ENCODE results near the gene POLR3E. TPM values are rescaled to one million over a fixed set of nuclear protein-coding genes. Genes with fewer than 3 reads are reported as not detected.

The POLR3E gene
- total RNA-seq, 1 experiment from 2014 or later, result 65.0 TPM

DNA sequence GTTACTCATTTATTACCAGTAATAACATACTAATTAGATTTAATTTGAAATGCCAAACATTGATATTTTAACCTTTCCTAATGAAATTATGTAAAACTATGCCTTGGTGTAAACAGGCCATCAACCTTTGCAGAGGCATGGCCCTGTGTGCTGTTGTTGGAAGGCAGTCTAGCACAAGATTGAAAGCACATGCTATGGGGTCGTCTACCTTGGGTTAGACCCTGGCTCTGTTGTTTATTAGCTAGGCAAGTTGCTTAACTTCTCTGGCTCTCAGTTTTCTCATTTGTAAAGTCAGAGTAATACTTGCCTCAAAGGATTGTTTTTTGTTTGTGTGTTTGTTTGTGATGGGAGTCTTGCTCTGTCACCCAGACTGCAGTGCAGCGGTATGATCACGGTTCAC is 86.6 kb downstream of the POLR3E start:
- Histone ChIP-seq H3K9me2 (ENCODE audit: insufficient read depth) (no peaks in the 10 kb centered on the region), H4K20me1 (ENCODE audit: insufficient read depth) (no peaks in the 10 kb centered on the region), H3K79me2 (ENCODE audit: insufficient read depth, low read length) (no peaks in the 10 kb centered on the region), H3K9ac (ENCODE audit: low read length) (no peak overlapping the region), H3K36me3 (ENCODE audit: control insufficient read depth in 1 of 2, insufficient read depth in 2 of 2, low read length in 2 of 2) (no peaks in the 10 kb centered on the region), H3K4me2 (ENCODE audit: low read length) (no peak overlapping the region), H3K4me3 (replicated peaks in 1 of 2; ENCODE audit: low read depth in 1 of 2, low read length in 2 of 2) (no peak overlapping the region), H3K27ac (ENCODE audit: low read depth, low read length) (no peak overlapping the region), H3K4me1 (ENCODE audit: control insufficient read depth in 1 of 2, insufficient read depth in 2 of 2, low read length in 2 of 2) (peaks cover 14% of the 10 kb centered on the region in 2 experiments), H2AFZ (ENCODE audit: low read depth, low read length, poor library complexity, severe bottlenecking) (no peak overlapping the region), H3K9me3 (ENCODE audit: control insufficient read depth in 1 of 2, insufficient read depth in 1 of 2, low read depth in 1 of 2, low read length in 2 of 2) (no peaks in the 10 kb centered on the region), H3K27me3 (ENCODE audit: insufficient read depth, low read length) (no peaks in the 10 kb centered on the region)
- no peak for TF ChIP-seq ELF1 (IDR thresholded peaks at IDR 0.05; ENCODE audit: borderline replicate concordance, low read depth)
- TF ChIP-seq SIN3A (IDR thresholded peaks at IDR 0.05; ENCODE audit: low read depth), result no peak
- no peak for TF ChIP-seq POLR2A (IDR thresholded peaks at IDR 0.05; ENCODE audit: borderline replicate concordance, extremely low read depth, insufficient read depth, insufficient read length)
- TF ChIP-seq ZNF274 (IDR thresholded peaks at IDR 0.05; ENCODE audit: low read depth, low read length), result no peak
- TF ChIP-seq SP1 (IDR thresholded peaks at IDR 0.05; ENCODE audit: low read depth), result no peak
- no peak for TF ChIP-seq POLR2AphosphoS5 (IDR thresholded peaks at IDR 0.05; ENCODE audit: low read depth, low read length)
- no peak for TF ChIP-seq FOSL1 (IDR thresholded peaks at IDR 0.05; ENCODE audit: low read depth)
- no peak for TF ChIP-seq SRF (IDR thresholded peaks at IDR 0.05; ENCODE audit: low read depth)
- TF ChIP-seq, protein P1, sequence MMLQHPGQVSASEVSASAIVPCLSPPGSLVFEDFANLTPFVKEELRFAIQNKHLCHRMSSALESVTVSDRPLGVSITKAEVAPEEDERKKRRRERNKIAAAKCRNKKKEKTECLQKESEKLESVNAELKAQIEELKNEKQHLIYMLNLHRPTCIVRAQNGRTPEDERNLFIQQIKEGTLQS (IDR thresholded peaks at IDR 0.05), result no peak
- no peak for TF ChIP-seq JUND (IDR thresholded peaks at IDR 0.05)
- TF ChIP-seq ZFX (IDR thresholded peaks at IDR 0.05), result no peak
- TF ChIP-seq EZH2 (IDR thresholded peaks at IDR 0.05), result no peak
- TF ChIP-seq, protein P2, sequence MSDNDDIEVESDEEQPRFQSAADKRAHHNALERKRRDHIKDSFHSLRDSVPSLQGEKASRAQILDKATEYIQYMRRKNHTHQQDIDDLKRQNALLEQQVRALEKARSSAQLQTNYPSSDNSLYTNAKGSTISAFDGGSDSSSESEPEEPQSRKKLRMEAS (IDR thresholded peaks at IDR 0.05), result no peak
- TF ChIP-seq, protein P3, sequence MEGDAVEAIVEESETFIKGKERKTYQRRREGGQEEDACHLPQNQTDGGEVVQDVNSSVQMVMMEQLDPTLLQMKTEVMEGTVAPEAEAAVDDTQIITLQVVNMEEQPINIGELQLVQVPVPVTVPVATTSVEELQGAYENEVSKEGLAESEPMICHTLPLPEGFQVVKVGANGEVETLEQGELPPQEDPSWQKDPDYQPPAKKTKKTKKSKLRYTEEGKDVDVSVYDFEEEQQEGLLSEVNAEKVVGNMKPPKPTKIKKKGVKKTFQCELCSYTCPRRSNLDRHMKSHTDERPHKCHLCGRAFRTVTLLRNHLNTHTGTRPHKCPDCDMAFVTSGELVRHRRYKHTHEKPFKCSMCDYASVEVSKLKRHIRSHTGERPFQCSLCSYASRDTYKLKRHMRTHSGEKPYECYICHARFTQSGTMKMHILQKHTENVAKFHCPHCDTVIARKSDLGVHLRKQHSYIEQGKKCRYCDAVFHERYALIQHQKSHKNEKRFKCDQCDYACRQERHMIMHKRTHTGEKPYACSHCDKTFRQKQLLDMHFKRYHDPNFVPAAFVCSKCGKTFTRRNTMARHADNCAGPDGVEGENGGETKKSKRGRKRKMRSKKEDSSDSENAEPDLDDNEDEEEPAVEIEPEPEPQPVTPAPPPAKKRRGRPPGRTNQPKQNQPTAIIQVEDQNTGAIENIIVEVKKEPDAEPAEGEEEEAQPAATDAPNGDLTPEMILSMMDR (IDR thresholded peaks at IDR 0.05 in 2 of 3, conservative IDR thresholded peaks at IDR 0.05 in 1 of 3; ENCODE audit: borderline replicate concordance in 1 of 3, insufficient read depth in 1 of 3, low read depth in 2 of 3, low read length in 2 of 3), result no peak
- TF ChIP-seq TCF7L2 (IDR thresholded peaks at IDR 0.05; ENCODE audit: borderline replicate concordance, extremely low read depth, insufficient read depth, insufficient read length), result no peak
- no peak for TF ChIP-seq EZH2phosphoT487 (IDR thresholded peaks at IDR 0.05; ENCODE audit: borderline replicate concordance)
- TF ChIP-seq CEBPB (IDR thresholded peaks at IDR 0.05; ENCODE audit: low read depth), result no peak
- TF ChIP-seq, protein P4, sequence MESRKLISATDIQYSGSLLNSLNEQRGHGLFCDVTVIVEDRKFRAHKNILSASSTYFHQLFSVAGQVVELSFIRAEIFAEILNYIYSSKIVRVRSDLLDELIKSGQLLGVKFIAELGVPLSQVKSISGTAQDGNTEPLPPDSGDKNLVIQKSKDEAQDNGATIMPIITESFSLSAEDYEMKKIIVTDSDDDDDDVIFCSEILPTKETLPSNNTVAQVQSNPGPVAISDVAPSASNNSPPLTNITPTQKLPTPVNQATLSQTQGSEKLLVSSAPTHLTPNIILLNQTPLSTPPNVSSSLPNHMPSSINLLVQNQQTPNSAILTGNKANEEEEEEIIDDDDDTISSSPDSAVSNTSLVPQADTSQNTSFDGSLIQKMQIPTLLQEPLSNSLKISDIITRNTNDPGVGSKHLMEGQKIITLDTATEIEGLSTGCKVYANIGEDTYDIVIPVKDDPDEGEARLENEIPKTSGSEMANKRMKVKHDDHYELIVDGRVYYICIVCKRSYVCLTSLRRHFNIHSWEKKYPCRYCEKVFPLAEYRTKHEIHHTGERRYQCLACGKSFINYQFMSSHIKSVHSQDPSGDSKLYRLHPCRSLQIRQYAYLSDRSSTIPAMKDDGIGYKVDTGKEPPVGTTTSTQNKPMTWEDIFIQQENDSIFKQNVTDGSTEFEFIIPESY (IDR thresholded peaks at IDR 0.05; ENCODE audit: extremely low read depth, insufficient replicate concordance, low read length), result no peak
- no peak for TF ChIP-seq CBX3 (IDR thresholded peaks at IDR 0.05; ENCODE audit: low read depth)
- CTCF ChIA-PET, result no interaction called here
- POLR2A ChIA-PET, result no interaction called here
- DNase-seq (ENCODE audit: low read depth, low spot score) (no peak), ATAC-seq (no peak)
- RAD21 ChIA-PET (ENCODE audit: low non-redundant PET in 1 of 2, low total read pairs in 2 of 2, uncharacterized antibody in 2 of 2, unreplicated experiment in 2 of 2), result no interaction called here
- intact Hi-C loops (cut with micrococcal nuclease), result loop anchor here (10.0 kb wide), 1 partner anchor 59 kb away; no protein-coding TSS in a partner anchor
- no TSS peak for BruUV-seq (replicated peaks)
